CD4-positive, alpha-beta T cell treated with Interleukin-21 for 1 hour (primary cell): ENCODE data around the gene ZFYVE21.
"Not testable (repeated sequence)": the region's sequence is repeated elsewhere in the genome, so short reads cannot be mapped to it uniquely, and the experiment has no call there.

Experiments
- DNase-seq: peaks from one replicate; pipeline ENCODE4 v3.0.0-alpha.2; 2020

Gene ZFYVE21

DNA sequence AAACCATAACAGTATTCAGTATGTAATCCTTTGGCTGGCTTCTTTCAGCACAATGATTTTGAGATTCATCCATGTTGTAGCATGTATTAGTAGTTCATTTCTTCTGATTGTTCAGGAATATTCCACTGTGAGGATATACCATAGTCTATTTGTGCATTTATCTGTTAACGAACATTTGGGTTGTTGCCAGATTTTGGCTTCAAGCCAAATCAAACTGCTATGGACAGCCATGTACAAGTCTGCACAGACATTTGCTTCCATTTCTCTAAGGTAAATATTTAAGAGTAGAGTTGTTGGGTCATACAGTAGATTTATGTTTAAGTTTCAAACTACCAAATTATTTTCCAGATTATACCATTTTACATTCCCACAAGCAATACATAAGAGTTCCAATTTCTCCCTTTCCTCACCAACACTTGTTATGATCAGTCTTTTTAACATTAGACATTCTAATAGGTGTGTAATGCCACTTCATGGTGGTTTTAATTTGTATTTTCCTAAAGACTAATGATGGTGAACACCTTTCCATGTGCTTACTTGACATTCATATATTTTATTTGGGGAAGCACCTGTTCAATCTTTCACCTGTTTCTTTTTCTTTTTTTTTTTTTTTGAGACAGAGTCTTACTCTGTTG, 56.6 kb downstream of the ZFYVE21 start:
- DNase-seq: no peak

DNA sequence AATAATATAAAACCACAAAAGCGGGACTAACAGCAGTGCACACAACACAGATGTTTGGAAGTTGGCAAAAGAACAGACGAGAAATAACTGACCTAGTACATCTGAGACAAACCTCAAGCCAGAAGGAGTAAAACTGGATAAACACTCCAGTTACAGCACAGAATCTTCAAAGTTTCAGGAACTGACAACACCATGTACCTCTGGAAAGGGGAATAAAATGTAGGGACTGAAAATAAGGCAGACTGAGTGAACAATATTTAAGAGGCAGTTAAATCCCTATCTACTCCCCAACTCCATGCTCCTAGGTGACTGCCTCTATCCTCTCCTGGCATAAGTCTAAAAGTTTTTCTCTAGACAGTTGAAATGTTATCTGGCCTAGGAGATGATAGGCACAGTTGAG, 57.9 kb downstream of the ZFYVE21 start:
- no peak for DNase-seq

DNA sequence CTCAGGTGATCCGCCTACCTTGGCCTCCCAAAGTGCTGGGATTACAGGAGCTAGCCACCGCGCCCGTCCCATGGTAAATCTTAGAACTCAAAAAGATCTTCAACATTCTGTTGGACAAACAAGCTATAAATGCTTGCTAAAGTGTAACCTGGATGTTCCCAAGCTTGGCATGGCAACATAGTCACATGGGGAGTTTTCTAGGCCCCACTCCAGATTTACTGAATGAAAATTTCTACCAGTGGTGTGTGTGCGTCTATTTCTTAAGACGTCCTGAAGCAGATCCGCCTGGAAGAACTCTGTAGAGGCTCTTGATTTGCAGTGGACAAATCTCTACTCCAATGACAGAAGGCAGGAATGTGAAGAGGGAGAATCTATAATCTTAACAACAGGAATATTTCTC, 59.9 kb downstream of the ZFYVE21 start:
- DNase-seq: no peak

DNA sequence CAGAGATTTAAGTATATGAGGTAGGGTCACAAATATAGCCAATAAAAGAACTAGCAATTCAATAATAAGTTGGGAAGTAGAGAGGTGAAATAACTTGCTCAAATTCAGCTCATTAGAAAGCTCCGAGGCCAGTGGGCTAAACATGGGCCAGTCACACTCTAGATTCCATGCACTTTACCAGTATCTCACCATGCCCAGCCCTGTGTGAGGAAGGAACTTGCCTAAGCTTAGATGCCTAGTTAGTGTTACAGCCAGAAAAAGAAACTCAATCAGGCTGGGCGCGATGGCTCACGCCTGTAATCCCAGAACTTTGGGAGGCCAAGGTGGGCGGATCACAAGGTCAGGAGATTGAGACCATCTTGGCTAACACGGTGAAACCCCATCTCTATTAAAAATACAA, 60.7 kb downstream of the ZFYVE21 start:
- DNase-seq: not testable (repeated sequence)

DNA sequence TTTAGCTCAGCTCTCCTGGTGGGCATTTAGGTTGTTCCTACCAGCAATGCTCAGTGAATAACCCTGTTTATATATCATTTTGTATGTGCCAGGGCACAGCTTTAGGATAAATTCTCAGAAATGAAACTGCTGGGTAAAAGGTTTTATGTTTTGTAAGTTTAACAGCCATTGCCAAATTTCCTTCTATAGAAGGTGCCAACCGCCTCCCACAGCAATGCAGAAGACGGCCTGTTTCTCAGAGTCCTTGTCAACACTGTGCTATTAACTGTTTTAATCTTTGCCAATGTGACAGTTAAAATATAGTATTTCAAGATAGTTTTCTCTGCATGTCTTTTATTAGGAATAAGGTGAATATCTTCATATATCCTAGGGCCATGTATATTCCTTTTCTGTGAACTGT, 66.8 kb downstream of the ZFYVE21 start:
- no peak for DNase-seq
